T-helper 1 cell treated with Interleukin-12 subunit alpha and Interleukin-12 subunit beta and Interleukin-4 antibody, amounts not matched to agents 30 μg/mL and 1 μg/mL, for 36 hours (primary cell): ENCODE data around the gene CDK19.

Experiments
- H3K27ac Mint-ChIP-seq: one replicate; pipeline ENCODE4 v1.8.0; 2021; ENCODE audit warnings: mild to moderate bottlenecking, mixed read lengths
- H3K27me3 Mint-ChIP-seq: one replicate; pipeline ENCODE4 v1.8.0; 2021; ENCODE audit warnings: low read depth, mixed read lengths
- H3K36me3 Mint-ChIP-seq: one replicate; pipeline ENCODE4 v1.8.0; 2021; ENCODE audit warnings: low read depth, mixed read lengths
- H3K4me1 Mint-ChIP-seq: one replicate; pipeline ENCODE4 v1.8.0; 2021; ENCODE audit warnings: low read depth, mixed read lengths
- H3K4me3 Mint-ChIP-seq: one replicate; pipeline ENCODE4 v1.8.0; 2021; ENCODE audit warnings: mild to moderate bottlenecking, moderate library complexity, mixed read lengths
- H3K9me3 Mint-ChIP-seq: one replicate; pipeline ENCODE4 v1.8.0; 2021; ENCODE audit warnings: mixed read lengths

The CDK19 gene

GRCh38 chr6:110629153-110629552, 186.1 kb downstream of the CDK19 start:
- no peaks in the 10 kb centered on the region for H3K36me3 Mint-ChIP-seq
- no peaks in the 10 kb centered on the region for H3K4me1 Mint-ChIP-seq
- H3K27me3 Mint-ChIP-seq = no peaks in the 10 kb centered on the region
- no peak overlapping the region for H3K27ac Mint-ChIP-seq
- H3K4me3 Mint-ChIP-seq = no peak overlapping the region
- no peaks in the 10 kb centered on the region for H3K9me3 Mint-ChIP-seq

- H3K4me1 Mint-ChIP-seq = no peaks in the 10 kb centered on the region
- H3K27me3 Mint-ChIP-seq = no peaks in the 10 kb centered on the region
- no peak overlapping the region for H3K27ac Mint-ChIP-seq
- no peak overlapping the region for H3K4me3 Mint-ChIP-seq
- H3K36me3 Mint-ChIP-seq = no peaks in the 10 kb centered on the region
- no peaks in the 10 kb centered on the region for H3K9me3 Mint-ChIP-seq
Measured at GRCh38 chr6:110628330-110628729, 186.9 kb downstream of the CDK19 start.

GRCh38 chr6:110626442-110626841, 188.8 kb downstream of the CDK19 start:
- no peaks in the 10 kb centered on the region for H3K9me3 Mint-ChIP-seq
- peaks cover 7% of the 10 kb centered on the region for H3K36me3 Mint-ChIP-seq
- no peaks in the 10 kb centered on the region for H3K4me1 Mint-ChIP-seq
- H3K4me3 Mint-ChIP-seq = no peak overlapping the region
- H3K27ac Mint-ChIP-seq = no peak overlapping the region
- no peaks in the 10 kb centered on the region for H3K27me3 Mint-ChIP-seq

- Mint-ChIP-seq H3K36me3 (peaks cover 10% of the 10 kb centered on the region), H3K27me3 (no peaks in the 10 kb centered on the region), H3K27ac (no peak overlapping the region), H3K4me3 (no peak overlapping the region), H3K9me3 (no peaks in the 10 kb centered on the region), H3K4me1 (no peaks in the 10 kb centered on the region)
Measured at GRCh38 chr6:110625883-110626282, 189.4 kb downstream of the CDK19 start.

GRCh38 chr6:110622912-110623578, 192.2 kb downstream of the CDK19 start:
- Mint-ChIP-seq H3K27me3 (no peaks in the 10 kb centered on the region), H3K9me3 (no peaks in the 10 kb centered on the region), H3K36me3 (peaks cover 25% of the 10 kb centered on the region), H3K4me1 (peaks cover 3% of the 10 kb centered on the region), H3K4me3 (no peak overlapping the region), H3K27ac (no peak overlapping the region)

GRCh38 chr6:110621061-110621460, 194.2 kb downstream of the CDK19 start:
- Mint-ChIP-seq H3K27me3 (no peaks in the 10 kb centered on the region), H3K4me3 (no peak overlapping the region), H3K4me1 (peaks cover 8% of the 10 kb centered on the region), H3K9me3 (no peaks in the 10 kb centered on the region), H3K27ac (no peak overlapping the region), H3K36me3 (peaks cover 27% of the 10 kb centered on the region)

GRCh38 chr6:110620065-110620464, 195.2 kb downstream of the CDK19 start:
- no peaks in the 10 kb centered on the region for H3K9me3 Mint-ChIP-seq
- no peak overlapping the region for H3K27ac Mint-ChIP-seq
- peaks cover 27% of the 10 kb centered on the region for H3K36me3 Mint-ChIP-seq
- H3K4me1 Mint-ChIP-seq = peaks cover 8% of the 10 kb centered on the region
- H3K27me3 Mint-ChIP-seq = no peaks in the 10 kb centered on the region
- H3K4me3 Mint-ChIP-seq = no peak overlapping the region

- peaks cover 28% of the 10 kb centered on the region for H3K36me3 Mint-ChIP-seq
Measured at GRCh38 chr6:110619275-110619908, 195.9 kb downstream of the CDK19 start.

GRCh38 chr6:110618591-110619267, 196.5 kb downstream of the CDK19 start:
- H3K4me1 Mint-ChIP-seq = peaks cover 8% of the 10 kb centered on the region
- no peak overlapping the region for H3K4me3 Mint-ChIP-seq
- H3K9me3 Mint-ChIP-seq = no peaks in the 10 kb centered on the region
- no peak overlapping the region for H3K27ac Mint-ChIP-seq
- peaks cover 32% of the 10 kb centered on the region for H3K36me3 Mint-ChIP-seq
- no peaks in the 10 kb centered on the region for H3K27me3 Mint-ChIP-seq

More at GRCh38 chr6:110619275-110619908, 195.9 kb downstream of the CDK19 start:
- no peaks in the 10 kb centered on the region for H3K27me3 Mint-ChIP-seq
- no peaks in the 10 kb centered on the region for H3K9me3 Mint-ChIP-seq
- no peak overlapping the region for H3K4me3 Mint-ChIP-seq
- no peak overlapping the region for H3K27ac Mint-ChIP-seq
- peaks cover 8% of the 10 kb centered on the region for H3K4me1 Mint-ChIP-seq

GRCh38 chr6:110617057-110617456, 198.2 kb downstream of the CDK19 start:
- Mint-ChIP-seq H3K36me3 (peaks cover 29% of the 10 kb centered on the region), H3K4me1 (peaks cover 8% of the 10 kb centered on the region), H3K27ac (no peak overlapping the region), H3K4me3 (no peak overlapping the region), H3K9me3 (no peaks in the 10 kb centered on the region), H3K27me3 (no peaks in the 10 kb centered on the region)

GRCh38 chr6:110615722-110616121, 199.5 kb downstream of the CDK19 start:
- no peaks in the 10 kb centered on the region for H3K27me3 Mint-ChIP-seq
- H3K27ac Mint-ChIP-seq = no peak overlapping the region
- H3K36me3 Mint-ChIP-seq = peaks cover 20% of the 10 kb centered on the region
- no peaks in the 10 kb centered on the region for H3K9me3 Mint-ChIP-seq
- peaks cover 8% of the 10 kb centered on the region for H3K4me1 Mint-ChIP-seq
- no peak overlapping the region for H3K4me3 Mint-ChIP-seq

GRCh38 chr6:110614586-110614985, 200.7 kb downstream of the CDK19 start:
- peaks cover 12% of the 10 kb centered on the region for H3K36me3 Mint-ChIP-seq
- H3K4me1 Mint-ChIP-seq = peaks cover 8% of the 10 kb centered on the region

GRCh38 chr6:110614106-110614505, 201.2 kb downstream of the CDK19 start:
- peaks cover 8% of the 10 kb centered on the region for H3K4me1 Mint-ChIP-seq
- no peak overlapping the region for H3K4me3 Mint-ChIP-seq
- no peaks in the 10 kb centered on the region for H3K9me3 Mint-ChIP-seq
- H3K36me3 Mint-ChIP-seq = peaks cover 12% of the 10 kb centered on the region
- H3K27me3 Mint-ChIP-seq = no peaks in the 10 kb centered on the region
- H3K27ac Mint-ChIP-seq = no peak overlapping the region

More at GRCh38 chr6:110614586-110614985, 200.7 kb downstream of the CDK19 start:
- Mint-ChIP-seq H3K27me3 (no peaks in the 10 kb centered on the region), H3K4me3 (no peak overlapping the region), H3K27ac (no peak overlapping the region), H3K9me3 (no peaks in the 10 kb centered on the region)

GRCh38 chr6:110613356-110613755, 201.9 kb downstream of the CDK19 start:
- Mint-ChIP-seq H3K36me3 (peaks cover 7% of the 10 kb centered on the region), H3K4me3 (no peak overlapping the region), H3K27ac (no peak overlapping the region), H3K9me3 (no peaks in the 10 kb centered on the region), H3K4me1 (peaks cover 5% of the 10 kb centered on the region), H3K27me3 (no peaks in the 10 kb centered on the region)

- no peak overlapping the region for H3K27ac Mint-ChIP-seq
- no peaks in the 10 kb centered on the region for H3K9me3 Mint-ChIP-seq
- H3K27me3 Mint-ChIP-seq = no peaks in the 10 kb centered on the region
- no peak overlapping the region for H3K4me3 Mint-ChIP-seq
- H3K4me1 Mint-ChIP-seq = peaks cover 5% of the 10 kb centered on the region
- H3K36me3 Mint-ChIP-seq = peaks cover 7% of the 10 kb centered on the region
Measured at GRCh38 chr6:110612298-110612697, 203.0 kb downstream of the CDK19 start.
